SK-N-SH (cell line): ENCODE results near the gene CRIP1.

Source experiments
- MXI1 ChIP-seq: IDR thresholded peaks from 2 replicates; pipeline ENCODE4 v1.6.1; 2012; ENCODE audit warnings: mild to moderate bottlenecking, low read depth, low read length, improper control_type of control experiment
- POLR2AphosphoS5 ChIP-seq: IDR thresholded peaks from 2 replicates; pipeline ENCODE4 v1.6.1; 2012; ENCODE audit warnings: low read depth, low read length
- RAD21 ChIP-seq: IDR thresholded peaks from 2 replicates; pipeline ENCODE4 v1.6.1; 2012; ENCODE audit warnings: mild to moderate bottlenecking, low read length
- RCOR1 ChIP-seq: fragments of 150-350 bp; IDR thresholded peaks from 2 replicates; pipeline ENCODE4 v1.6.1; 2017; ENCODE audit warnings: antibody characterized with exemption, low read length
- TCF12 ChIP-seq: IDR thresholded peaks from 2 replicates; pipeline ENCODE4 v1.4.0; 2012
- YY1 ChIP-seq: IDR thresholded peaks from 2 replicates; pipeline ENCODE4 v1.4.0; 2012; ENCODE audit warnings: low read depth, mild to moderate bottlenecking
- TF ChIP-seq, protein P1 (sequence below): fragments of 150-350 bp; IDR thresholded peaks from 2 replicates; pipeline ENCODE4 v1.6.1; 2016; ENCODE audit warnings: mild to moderate bottlenecking, low read depth, low read length
- TF ChIP-seq, protein P2 (sequence below): fragments of 200-600 bp; sonication (generic); IDR thresholded peaks from 2 replicates; pipeline ENCODE4 v1.6.1; 2017; ENCODE audit warnings: antibody characterized with exemption, mild to moderate bottlenecking, moderate library complexity
- TF ChIP-seq, protein P3 (sequence below): IDR thresholded peaks from 2 replicates; pipeline ENCODE4 v1.4.0; 2012; ENCODE audit warnings: low read depth
- TF ChIP-seq, protein P4 (sequence below): fragments of 150-350 bp; IDR thresholded peaks from 2 replicates; pipeline ENCODE4 v1.6.1; 2017; ENCODE audit warnings: antibody characterized with exemption, low read length, low read depth, borderline replicate concordance

DNA sequence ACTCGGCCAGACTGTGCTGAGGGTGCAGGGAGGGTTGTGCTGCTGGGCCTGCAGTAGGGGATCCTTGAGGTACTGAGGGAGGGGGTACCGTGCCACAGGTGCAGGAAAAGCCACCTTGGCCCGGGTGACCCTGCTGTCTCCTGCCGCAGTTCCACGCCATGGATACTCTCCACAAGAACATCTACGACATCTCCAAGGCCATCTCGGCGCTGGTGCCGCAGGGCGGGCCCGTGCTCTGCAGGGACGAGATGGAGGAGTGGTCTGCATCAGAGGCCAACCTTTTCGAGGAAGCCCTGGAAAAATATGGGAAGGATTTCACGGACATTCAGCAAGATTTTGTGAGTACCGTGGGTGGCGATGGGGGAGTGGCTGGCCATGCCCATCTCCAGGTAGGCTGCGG lies 26.1 kb upstream of the CRIP1 start:
- no peak for TF ChIP-seq POLR2AphosphoS5
- TF ChIP-seq, protein P1, sequence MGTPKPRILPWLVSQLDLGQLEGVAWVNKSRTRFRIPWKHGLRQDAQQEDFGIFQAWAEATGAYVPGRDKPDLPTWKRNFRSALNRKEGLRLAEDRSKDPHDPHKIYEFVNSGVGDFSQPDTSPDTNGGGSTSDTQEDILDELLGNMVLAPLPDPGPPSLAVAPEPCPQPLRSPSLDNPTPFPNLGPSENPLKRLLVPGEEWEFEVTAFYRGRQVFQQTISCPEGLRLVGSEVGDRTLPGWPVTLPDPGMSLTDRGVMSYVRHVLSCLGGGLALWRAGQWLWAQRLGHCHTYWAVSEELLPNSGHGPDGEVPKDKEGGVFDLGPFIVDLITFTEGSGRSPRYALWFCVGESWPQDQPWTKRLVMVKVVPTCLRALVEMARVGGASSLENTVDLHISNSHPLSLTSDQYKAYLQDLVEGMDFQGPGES: no peak
- TF ChIP-seq MXI1: no peak
- no peak for TF ChIP-seq RAD21
- no peak for TF ChIP-seq YY1
- TF ChIP-seq, protein P2, sequence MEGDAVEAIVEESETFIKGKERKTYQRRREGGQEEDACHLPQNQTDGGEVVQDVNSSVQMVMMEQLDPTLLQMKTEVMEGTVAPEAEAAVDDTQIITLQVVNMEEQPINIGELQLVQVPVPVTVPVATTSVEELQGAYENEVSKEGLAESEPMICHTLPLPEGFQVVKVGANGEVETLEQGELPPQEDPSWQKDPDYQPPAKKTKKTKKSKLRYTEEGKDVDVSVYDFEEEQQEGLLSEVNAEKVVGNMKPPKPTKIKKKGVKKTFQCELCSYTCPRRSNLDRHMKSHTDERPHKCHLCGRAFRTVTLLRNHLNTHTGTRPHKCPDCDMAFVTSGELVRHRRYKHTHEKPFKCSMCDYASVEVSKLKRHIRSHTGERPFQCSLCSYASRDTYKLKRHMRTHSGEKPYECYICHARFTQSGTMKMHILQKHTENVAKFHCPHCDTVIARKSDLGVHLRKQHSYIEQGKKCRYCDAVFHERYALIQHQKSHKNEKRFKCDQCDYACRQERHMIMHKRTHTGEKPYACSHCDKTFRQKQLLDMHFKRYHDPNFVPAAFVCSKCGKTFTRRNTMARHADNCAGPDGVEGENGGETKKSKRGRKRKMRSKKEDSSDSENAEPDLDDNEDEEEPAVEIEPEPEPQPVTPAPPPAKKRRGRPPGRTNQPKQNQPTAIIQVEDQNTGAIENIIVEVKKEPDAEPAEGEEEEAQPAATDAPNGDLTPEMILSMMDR: no peak
- TF ChIP-seq, protein P3, sequence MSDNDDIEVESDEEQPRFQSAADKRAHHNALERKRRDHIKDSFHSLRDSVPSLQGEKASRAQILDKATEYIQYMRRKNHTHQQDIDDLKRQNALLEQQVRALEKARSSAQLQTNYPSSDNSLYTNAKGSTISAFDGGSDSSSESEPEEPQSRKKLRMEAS: no peak
- no peak for TF ChIP-seq TCF12
- TF ChIP-seq, protein P4, sequence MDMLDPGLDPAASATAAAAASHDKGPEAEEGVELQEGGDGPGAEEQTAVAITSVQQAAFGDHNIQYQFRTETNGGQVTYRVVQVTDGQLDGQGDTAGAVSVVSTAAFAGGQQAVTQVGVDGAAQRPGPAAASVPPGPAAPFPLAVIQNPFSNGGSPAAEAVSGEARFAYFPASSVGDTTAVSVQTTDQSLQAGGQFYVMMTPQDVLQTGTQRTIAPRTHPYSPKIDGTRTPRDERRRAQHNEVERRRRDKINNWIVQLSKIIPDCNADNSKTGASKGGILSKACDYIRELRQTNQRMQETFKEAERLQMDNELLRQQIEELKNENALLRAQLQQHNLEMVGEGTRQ: no peak
- no peak for TF ChIP-seq RCOR1
